K562 (cell line): Measurements from ENCODE around the gene LGALS8. TPM values are rescaled to one million over a fixed set of nuclear protein-coding genes. Genes with fewer than 3 reads are reported as not detected.

Experiments used
- ATAC-seq: fragments of 200-7000 bp; cut with Tn5 transposase; 3 replicates; pipeline ENCODE4 v1.9.1; 2020; ENCODE audit warnings: moderate library complexity
- BruUV-seq: library from RNA; stranded (reverse); fragments of 400-500 nt; replicated peaks from 2 replicates; lab custom pipeline; 2021; lab: Mats Ljungman, UMichigan
- CTCF ChIA-PET: fragments of 300-600 bp; formaldehyde crosslinking; extraction: SDS; loops from one replicate; lab custom pipeline; 2021; ENCODE audit warnings: low intra/inter-chr PET ratio; lab: Yijun Ruan, JAX
- POLR2A ChIA-PET: fragments of 300-600, 350-650 bp; sonication (Branson Sonifier 250); formaldehyde crosslinking; extraction: SDS; loops from one replicate; lab custom pipeline; 2021; ENCODE audit warnings: antibody characterized with exemption, inconsistent platforms; lab: Yijun Ruan, JAX
- DNase-seq, 4 experiments: peaks; one replicate each; pipeline versions ENCODE4 v3.0.0 to v3.0.0-alpha.2; 2011 to 2018; ENCODE audit warnings: low spot score in 3 of 4, mixed read lengths in 3 of 4; ENCODE audit errors: extremely low read depth in 1 of 4
- FAIRE-seq: peaks from 2 replicates; lab custom pipeline; 2011; peaks lifted over from hg19 to GRCh38; lab: Jason Lieb, UNC
- H2AFZ ChIP-seq: 2 replicates; pipeline ENCODE4 v1.6.0; 2011; ENCODE audit warnings: low read depth, low read length, control low read depth, inconsistent platforms
- H3K27ac ChIP-seq: fragments of 200-600 bp; 3 replicates; pipeline ENCODE4 v1.8.0; 2011; ENCODE audit warnings: low read depth, mild to moderate bottlenecking, control low read depth, inconsistent platforms, low read length, moderate library complexity, mixed read lengths; ENCODE audit errors: extremely low read depth
- H3K27me3 ChIP-seq, 2 experiments: fragments of 300-600 bp in 1 of 2; 2 replicates in 1 of 2; 3 replicates in 1 of 2; pipeline versions ENCODE4 v1.6.0 to v1.8.0; 2011; ENCODE audit warnings: inconsistent platforms in 2 of 2, low read length in 2 of 2, mild to moderate bottlenecking in 1 of 2, mixed read lengths in 1 of 2, moderate library complexity in 1 of 2; ENCODE audit not compliant: control insufficient read depth in 2 of 2, insufficient read depth in 2 of 2
- H3K36me3 ChIP-seq: fragments of 300-600 bp; 3 replicates; pipeline ENCODE4 v1.8.0; 2011; ENCODE audit warnings: mild to moderate bottlenecking, low read length, inconsistent platforms; ENCODE audit not compliant: control insufficient read depth, insufficient read depth
- H3K4me1 ChIP-seq, 2 experiments: fragments of 200-600 bp in 1 of 2; replicated peaks in 1 of 2; 2 replicates in 1 of 2; 3 replicates in 1 of 2; pipeline versions ENCODE4 v1.5.1 to v1.8.0; 2011; ENCODE audit warnings: inconsistent platforms in 2 of 2, low read length in 2 of 2, mild to moderate bottlenecking in 1 of 2, mixed read lengths in 1 of 2, moderate library complexity in 1 of 2; ENCODE audit not compliant: control insufficient read depth in 2 of 2, insufficient read depth in 2 of 2
- H3K4me2 ChIP-seq: 2 replicates; pipeline ENCODE4 v1.6.1; 2011; ENCODE audit warnings: low read length, control low read depth, inconsistent platforms, mixed read lengths; ENCODE audit not compliant: insufficient read depth
- H3K4me3 ChIP-seq: fragments of 200-600 bp; sonication (generic), shearing (Covaris generic); 2 replicates; pipeline ENCODE4 v1.5.1; 2016; ENCODE audit warnings: control low read depth, inconsistent platforms
- H3K79me2 ChIP-seq: fragments of 200-600 bp; 3 replicates; pipeline ENCODE4 v1.8.0; 2011; ENCODE audit warnings: low read length, inconsistent platforms; ENCODE audit not compliant: control insufficient read depth, insufficient read depth
- H3K9ac ChIP-seq, 2 experiments: 2 replicates each; pipeline versions ENCODE4 v1.6.0 to v1.6.1; 2011; ENCODE audit warnings: low read depth in 2 of 2, low read length in 2 of 2, control low read depth in 1 of 2, inconsistent platforms in 1 of 2, mild to moderate bottlenecking in 1 of 2, mixed read lengths in 1 of 2; ENCODE audit not compliant: insufficient read depth in 1 of 2
- H3K9me1 ChIP-seq: one replicate; pipeline ENCODE4 v1.6.0; 2011; ENCODE audit warnings: inconsistent platforms, mild to moderate bottlenecking, low read length, moderate library complexity; ENCODE audit not compliant: control insufficient read depth, insufficient read depth
- H3K9me3 ChIP-seq: replicated peaks from 2 replicates; pipeline ENCODE4 v1.5.1; 2011; ENCODE audit warnings: low read depth, low read length, inconsistent platforms; ENCODE audit not compliant: control insufficient read depth, insufficient read depth
- H4K20me1 ChIP-seq: replicated peaks from 2 replicates; pipeline ENCODE4 v1.6.1; 2011; ENCODE audit warnings: low read length, inconsistent platforms, mixed read lengths; ENCODE audit not compliant: control insufficient read depth, insufficient read depth
- ARNT ChIP-seq, 2 experiments: fragments of 450-650 bp; IDR thresholded peaks; 2 replicates each; pipeline ENCODE4 v1.6.1; 2016; ENCODE audit warnings: mild to moderate bottlenecking in 1 of 2
- KLF6 ChIP-seq: fragments of 250-450 bp; sonication (Bioruptor Pico); IDR thresholded peaks from 2 replicates; pipeline ENCODE4 v1.4.0; 2020; ENCODE audit warnings: mild to moderate bottlenecking, moderate library complexity, borderline replicate concordance
- PURB ChIP-seq: sonication (generic); formaldehyde crosslinking; IDR thresholded peaks from 2 replicates; pipeline ENCODE4 v1.9.0; 2021; ENCODE audit warnings: low read depth, mild to moderate bottlenecking, missing genetic modification reagents
- WGBS: fragments of 100-300 bp; shearing (Covaris generic); methylation state at CpG from one replicate; pipeline ENCODE4 v1.1.6; 2016; ENCODE audit warnings: low coverage, mixed read lengths; ENCODE audit not compliant: insufficient coverage; ENCODE audit errors: missing lambda C conversion rate; 5-methylcytosine and 5-hydroxymethylcytosine counted together
- in situ Hi-C: fragments of 300-500 bp; cut with MboI; formaldehyde crosslinking; loops from 4 replicates; pipeline ENCODE4 v1.15.0; 2018; ENCODE audit warnings: inconsistent platforms, mixed read lengths
- intact Hi-C: fragments of 100-400 bp; cut with micrococcal nuclease; formaldehyde crosslinking; loops from 2 replicates; pipeline ENCODE4 v1.14.2; 2022
- polyA plus RNA-seq, 8 experiments: library from polyadenylated mRNA; depleted of rRNA in 4 of 8; stranded (reverse) in 5 of 8; unstranded in 3 of 8; fragments of >200 nt; fragmentation: Nextera tagmentation in 2 of 8; fragmentation: Illumina TruSeq in 1 of 8; extraction: Ambion mirVana in 2 of 8; extraction: Trizol in 1 of 8; gene quantifications; 2 replicates each; pipeline versions ENCODE4 v1.2.1 to v1.2.3, GENCODE V29; 2011 to 2014; ENCODE audit warnings: inconsistent platforms in 1 of 8, missing spikeins in 1 of 8
- total RNA-seq, 7 experiments: library from RNA; depleted of rRNA in 6 of 7; stranded (reverse); fragments of >200 nt in 6 of 7; fragmentation: Illumina TruSeq in 2 of 7; extraction: Trizol in 2 of 7; gene quantifications; 2 replicates each; pipeline versions ENCODE4 v1.2.1 to v1.2.3, GENCODE V29; 2011 to 2021; ENCODE audit warnings: low replicate concordance in 1 of 7
- TF ChIP-seq, protein P1 (sequence below): fragments of 450-650 bp; formaldehyde crosslinking; conservative IDR thresholded peaks from 2 replicates; pipeline ENCODE4 v1.4.0; 2022; ENCODE audit warnings: mild to moderate bottlenecking, missing genetic modification characterization
- TF ChIP-seq, protein P2 (sequence below): sonication (generic); formaldehyde crosslinking; IDR thresholded peaks from 2 replicates; pipeline ENCODE4 v1.8.0; 2023; ENCODE audit warnings: mild to moderate bottlenecking, missing genetic modification reagents

LGALS8 gene
- total and polyA plus RNA-seq, 9 of the 15 experiments (the other 6 are each of a cell fraction or from before 2014, with no cell fraction given), result 57.4 to 87.7 (median 70.3) TPM

DNA sequence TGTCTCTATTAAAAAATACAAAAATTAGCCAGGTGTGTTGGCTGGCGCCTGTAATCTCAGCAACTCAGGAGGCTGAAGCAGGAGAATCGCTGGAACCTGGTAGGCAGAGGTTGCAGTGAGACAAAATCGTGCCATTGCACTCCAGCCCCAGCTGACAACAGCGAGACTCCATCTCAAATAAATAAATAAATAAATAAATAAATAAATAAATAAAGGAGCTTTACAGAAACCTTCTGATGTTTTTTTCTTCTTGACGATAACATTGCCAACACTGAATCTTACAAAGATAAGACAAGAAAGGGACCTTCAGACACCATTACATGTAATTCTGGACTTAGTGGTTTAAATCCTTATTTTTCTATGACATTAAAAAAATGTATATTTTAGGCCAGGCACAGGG, 47.8 kb upstream of the LGALS8 start:
- H3K4me3 ChIP-seq, result no peak overlapping the region
- H4K20me1 ChIP-seq, result no peaks in the 10 kb centered on the region
- TF ChIP-seq, protein P1, sequence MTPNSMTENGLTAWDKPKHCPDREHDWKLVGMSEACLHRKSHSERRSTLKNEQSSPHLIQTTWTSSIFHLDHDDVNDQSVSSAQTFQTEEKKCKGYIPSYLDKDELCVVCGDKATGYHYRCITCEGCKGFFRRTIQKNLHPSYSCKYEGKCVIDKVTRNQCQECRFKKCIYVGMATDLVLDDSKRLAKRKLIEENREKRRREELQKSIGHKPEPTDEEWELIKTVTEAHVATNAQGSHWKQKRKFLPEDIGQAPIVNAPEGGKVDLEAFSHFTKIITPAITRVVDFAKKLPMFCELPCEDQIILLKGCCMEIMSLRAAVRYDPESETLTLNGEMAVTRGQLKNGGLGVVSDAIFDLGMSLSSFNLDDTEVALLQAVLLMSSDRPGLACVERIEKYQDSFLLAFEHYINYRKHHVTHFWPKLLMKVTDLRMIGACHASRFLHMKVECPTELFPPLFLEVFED (CRISPR knock-in tag), result no peak
- TF ChIP-seq, protein P2, sequence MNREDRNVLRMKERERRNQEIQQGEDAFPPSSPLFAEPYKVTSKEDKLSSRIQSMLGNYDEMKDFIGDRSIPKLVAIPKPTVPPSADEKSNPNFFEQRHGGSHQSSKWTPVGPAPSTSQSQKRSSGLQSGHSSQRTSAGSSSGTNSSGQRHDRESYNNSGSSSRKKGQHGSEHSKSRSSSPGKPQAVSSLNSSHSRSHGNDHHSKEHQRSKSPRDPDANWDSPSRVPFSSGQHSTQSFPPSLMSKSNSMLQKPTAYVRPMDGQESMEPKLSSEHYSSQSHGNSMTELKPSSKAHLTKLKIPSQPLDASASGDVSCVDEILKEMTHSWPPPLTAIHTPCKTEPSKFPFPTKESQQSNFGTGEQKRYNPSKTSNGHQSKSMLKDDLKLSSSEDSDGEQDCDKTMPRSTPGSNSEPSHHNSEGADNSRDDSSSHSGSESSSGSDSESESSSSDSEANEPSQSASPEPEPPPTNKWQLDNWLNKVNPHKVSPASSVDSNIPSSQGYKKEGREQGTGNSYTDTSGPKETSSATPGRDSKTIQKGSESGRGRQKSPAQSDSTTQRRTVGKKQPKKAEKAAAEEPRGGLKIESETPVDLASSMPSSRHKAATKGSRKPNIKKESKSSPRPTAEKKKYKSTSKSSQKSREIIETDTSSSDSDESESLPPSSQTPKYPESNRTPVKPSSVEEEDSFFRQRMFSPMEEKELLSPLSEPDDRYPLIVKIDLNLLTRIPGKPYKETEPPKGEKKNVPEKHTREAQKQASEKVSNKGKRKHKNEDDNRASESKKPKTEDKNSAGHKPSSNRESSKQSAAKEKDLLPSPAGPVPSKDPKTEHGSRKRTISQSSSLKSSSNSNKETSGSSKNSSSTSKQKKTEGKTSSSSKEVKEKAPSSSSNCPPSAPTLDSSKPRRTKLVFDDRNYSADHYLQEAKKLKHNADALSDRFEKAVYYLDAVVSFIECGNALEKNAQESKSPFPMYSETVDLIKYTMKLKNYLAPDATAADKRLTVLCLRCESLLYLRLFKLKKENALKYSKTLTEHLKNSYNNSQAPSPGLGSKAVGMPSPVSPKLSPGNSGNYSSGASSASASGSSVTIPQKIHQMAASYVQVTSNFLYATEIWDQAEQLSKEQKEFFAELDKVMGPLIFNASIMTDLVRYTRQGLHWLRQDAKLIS (CRISPR knock-in tag), result no peak
- no peak for TF ChIP-seq PURB (CRISPR knock-in tag)
- TF ChIP-seq ARNT (IDR thresholded peaks at IDR 0.05), result no peak
- no peak for TF ChIP-seq KLF6 (CRISPR knock-in tag)
- no peaks in the 10 kb centered on the region for H3K36me3 ChIP-seq
- H3K27me3 ChIP-seq, result no peaks in the 10 kb centered on the region
- 63% methylated on average over 5 of the region's 5 CpGs for WGBS
- intact Hi-C loops, result no loop called here
- in situ Hi-C loops, result loop anchor here (25.0 kb wide), 1 partner anchor 911 kb away; no protein-coding TSS in a partner anchor
- H3K9me1 ChIP-seq, result no peaks in the 10 kb centered on the region
- no peak for FAIRE-seq
- no TSS peak for BruUV-seq
- H3K27ac ChIP-seq, result no peak overlapping the region
- ATAC-seq, result no peak
- H3K9me3 ChIP-seq, result no peaks in the 10 kb centered on the region
- ChIA-PET POLR2A (no interaction called here), CTCF (no interaction called here)
- no peaks in the 10 kb centered on the region for H3K79me2 ChIP-seq
- no peak overlapping the region for H2AFZ ChIP-seq
- DNase-seq, result no peak
- no peak overlapping the region for H3K4me2 ChIP-seq
- no peak overlapping the region for H3K9ac ChIP-seq
- H3K4me1 ChIP-seq, result no peaks in the 10 kb centered on the region; a peak in 1 of 5 replicates
